ENCODE measurements around the gene DEXI.

Gene DEXI

DNA sequence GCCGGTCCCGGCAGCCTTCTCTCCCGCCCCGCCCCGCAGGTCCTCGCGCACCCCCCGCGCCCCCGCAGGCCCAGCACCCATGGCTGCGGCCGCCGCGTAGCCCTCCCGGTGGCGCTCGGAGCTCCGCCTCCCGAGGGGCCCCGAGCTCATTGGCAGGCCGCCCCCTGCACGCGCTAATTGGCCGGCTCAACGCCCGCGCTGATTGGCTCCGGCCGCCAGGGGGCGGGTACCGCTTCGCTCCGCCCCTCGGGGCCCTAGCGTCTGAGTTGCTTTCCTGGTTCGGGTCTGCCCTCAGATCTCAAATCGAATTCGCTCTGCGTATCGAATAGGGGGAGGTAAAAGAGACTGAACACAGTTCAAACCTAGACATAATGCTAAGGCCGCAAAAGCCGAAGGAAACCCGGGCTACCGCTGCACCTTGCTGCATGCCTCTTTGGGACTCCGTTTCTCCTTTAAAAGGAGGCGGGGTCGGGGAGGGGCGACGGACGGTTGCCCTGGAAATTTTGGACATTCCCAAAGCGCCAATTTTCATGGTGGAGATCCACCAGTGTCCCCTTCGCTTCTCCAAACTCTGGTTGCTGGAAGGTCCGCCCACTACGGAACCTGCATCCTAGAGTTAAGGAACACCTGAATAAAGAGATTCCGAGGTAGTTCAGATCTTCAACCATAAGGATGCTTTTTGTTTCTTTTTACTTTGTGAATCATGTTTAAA is at the start of gene DEXI:
DEXI (minus strand) TSS at position 117 of the 712 bp plus-strand sequence. CDS start 463 bp downstream, outside the sequence.
- DNase-seq (ENCODE audit: low read depth in 1 of 2, low spot score in 1 of 2), result peak; percentile 89 to 90

DNA sequence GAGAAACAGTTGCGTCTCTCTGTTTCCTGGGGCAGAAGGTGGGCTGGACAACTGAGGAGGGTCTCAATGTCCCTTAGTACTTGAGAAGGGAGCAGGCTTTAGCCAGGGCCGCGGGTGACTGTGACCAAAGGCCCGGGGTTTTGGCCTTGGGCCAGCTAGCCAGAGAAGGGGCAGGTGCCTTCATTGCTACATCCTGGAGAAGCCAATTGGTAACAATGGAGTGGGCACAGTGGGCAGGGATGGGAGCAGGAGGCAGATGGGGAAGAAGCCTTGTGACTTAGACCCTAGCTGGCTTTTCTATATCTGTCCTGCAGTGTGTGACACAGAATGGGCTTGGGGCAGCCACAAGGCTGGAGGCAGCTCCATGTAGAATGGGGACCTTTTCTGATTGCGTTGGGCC is 48.1 kb upstream of the DEXI start:
- no peak for DNase-seq (ENCODE audit: low read depth in 1 of 2, low spot score in 1 of 2)

DNA sequence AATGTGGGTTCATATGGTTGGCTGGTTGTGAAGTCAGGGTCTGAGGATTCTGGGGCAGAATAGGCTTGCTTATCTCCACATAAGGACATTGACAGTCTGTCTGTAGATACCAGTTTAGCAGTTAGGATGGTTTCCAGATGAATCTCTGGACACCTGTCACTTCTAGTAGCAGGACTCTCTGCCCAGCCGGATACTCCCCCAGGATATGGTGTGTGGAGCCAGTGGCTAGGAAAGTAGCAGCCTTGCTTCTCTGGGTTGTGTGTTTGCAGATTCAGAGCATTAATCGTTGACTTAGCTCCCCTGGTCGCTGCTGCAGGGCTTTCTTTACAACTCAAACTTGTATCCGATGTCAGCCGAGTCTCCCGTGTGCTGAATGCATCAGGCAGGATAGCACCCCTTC is 47.3 kb upstream of the DEXI start:
- no peak for DNase-seq (ENCODE audit: low read depth in 1 of 2, low spot score in 1 of 2)

DNA sequence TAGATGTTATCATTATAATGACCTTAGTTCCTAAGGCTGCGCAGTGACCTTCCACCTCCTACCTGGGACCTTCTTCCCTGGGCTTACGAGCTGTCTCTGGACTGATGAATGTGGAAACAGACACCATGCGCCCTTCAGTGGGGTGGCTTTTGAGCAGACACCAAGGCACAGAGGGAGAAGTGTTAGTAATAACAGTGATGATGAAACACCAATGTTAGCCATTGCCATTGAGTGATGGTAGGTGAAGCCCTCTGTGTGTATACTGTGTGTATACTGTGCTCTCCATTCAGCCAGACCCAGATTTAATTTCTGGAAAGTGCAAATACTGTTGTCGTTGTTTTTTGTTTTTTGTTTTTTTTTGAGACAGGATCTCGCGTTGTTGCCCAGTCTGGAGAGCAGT is 46.6 kb upstream of the DEXI start:
- no peak for DNase-seq (ENCODE audit: low read depth in 1 of 2, low spot score in 1 of 2)

DNA sequence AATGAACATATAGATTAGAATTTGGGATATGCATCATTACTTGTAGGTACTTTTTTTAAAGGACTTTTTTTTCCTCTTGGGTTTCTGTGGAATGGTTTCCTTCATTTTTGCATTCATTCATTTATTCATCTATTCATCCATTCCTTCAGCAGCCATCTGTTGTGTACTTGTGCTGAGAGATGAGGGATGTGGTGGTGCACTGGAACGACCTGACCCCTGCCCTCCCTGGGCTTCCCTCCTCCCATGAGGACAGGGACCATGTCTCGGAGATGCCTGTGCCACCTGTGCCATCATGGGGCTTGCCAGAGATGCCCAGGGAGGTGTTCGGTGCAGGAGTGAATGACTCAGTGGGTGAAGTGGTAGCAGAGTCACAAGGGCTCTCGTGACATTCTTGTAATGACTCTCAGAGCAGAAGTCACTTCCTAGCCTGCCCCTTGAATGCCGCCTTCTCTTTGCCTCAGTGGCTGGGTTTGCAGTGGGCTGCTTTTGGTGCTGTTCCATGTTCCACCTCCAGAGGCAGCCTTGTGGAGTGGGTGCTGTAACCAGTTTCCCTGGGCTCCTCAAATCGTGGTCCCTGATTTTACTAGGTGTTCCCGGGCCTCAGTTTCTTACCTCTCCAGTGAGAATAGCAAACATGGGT is 46.0 kb upstream of the DEXI start:
- DNase-seq (ENCODE audit: low read depth in 1 of 2, low spot score in 1 of 2), result peak; percentile 34 to 65

DNA sequence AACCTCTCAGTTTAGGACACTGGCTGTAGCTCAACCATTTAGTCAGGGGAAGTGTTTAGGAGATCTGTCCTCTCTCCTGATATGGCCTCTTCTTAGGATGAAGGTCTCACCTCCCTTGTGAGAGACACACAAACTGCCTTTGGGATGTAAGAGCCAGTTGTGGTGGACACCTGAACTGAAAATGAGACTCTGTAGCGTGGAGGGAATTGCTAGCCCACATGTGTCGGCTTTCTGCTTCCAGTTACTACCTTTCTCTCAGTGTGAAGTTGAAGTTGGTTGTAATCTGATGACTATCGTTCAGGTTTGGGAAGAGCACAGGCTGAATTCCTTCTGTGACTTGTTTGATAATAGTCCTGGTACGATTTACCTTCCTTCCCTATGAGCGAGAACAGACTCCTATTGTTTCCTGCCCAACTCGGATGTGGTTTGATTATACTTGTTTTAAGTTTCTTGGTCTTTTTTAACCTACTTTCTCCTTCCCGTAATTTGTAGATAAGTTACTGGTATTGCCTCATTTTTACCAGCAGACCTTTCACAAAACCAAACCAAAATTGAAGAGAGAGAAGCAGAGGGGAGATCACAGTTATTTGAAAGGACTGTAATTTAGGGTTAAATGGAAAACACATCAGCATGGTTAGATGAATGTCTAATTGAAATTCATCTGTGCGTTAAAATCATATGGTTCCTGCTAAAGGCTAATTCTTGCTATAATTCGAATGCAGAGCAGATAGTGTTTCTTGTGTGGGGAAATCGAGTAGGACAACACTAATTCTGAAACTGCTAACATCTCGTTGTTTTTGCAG is 45.3 kb upstream of the DEXI start:
- no peak for DNase-seq (ENCODE audit: low read depth in 1 of 2, low spot score in 1 of 2)

DNA sequence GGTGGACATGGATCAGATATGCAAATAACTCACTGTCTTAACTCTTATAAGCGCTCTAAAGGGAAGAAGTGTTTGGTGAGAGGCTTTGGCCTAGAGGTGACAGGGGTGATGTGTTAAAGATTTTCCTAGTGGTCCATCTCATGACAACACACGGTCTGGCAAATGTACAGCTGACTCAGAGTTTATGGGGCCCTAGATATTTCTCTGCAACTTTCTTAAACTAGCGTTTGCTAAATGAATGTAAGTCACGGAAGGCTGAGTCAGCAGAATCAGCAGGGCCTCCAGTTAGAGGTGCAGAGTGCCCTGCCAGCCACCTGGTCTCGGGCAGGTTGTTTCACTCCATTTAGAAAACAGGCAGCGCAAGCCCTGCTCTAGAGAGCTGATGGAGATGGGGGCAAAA is 42.2 kb upstream of the DEXI start:
- DNase-seq (ENCODE audit: low read depth in 1 of 2, low spot score in 1 of 2), result no peak

DNA sequence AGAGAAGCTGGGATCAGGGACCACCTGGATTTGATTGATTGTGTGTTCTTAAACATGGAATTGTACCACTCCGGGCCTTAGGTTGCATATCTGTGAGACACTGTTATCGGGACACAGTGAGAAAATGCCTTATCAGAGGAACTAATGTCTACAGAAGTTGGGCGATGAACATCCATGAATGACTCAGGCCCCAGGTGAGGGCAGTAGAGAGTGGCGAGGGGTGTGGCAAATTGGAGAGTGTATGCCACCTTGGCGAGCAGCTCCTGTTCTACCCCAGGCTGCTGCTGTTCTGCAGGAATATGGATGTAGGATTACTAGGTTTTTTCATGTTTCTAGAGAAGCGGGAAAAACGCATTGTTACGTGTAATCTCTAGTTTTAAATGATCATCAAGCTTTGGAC is 40.9 kb upstream of the DEXI start:
- DNase-seq (ENCODE audit: low read depth in 1 of 2, low spot score in 1 of 2), result no peak

DNA sequence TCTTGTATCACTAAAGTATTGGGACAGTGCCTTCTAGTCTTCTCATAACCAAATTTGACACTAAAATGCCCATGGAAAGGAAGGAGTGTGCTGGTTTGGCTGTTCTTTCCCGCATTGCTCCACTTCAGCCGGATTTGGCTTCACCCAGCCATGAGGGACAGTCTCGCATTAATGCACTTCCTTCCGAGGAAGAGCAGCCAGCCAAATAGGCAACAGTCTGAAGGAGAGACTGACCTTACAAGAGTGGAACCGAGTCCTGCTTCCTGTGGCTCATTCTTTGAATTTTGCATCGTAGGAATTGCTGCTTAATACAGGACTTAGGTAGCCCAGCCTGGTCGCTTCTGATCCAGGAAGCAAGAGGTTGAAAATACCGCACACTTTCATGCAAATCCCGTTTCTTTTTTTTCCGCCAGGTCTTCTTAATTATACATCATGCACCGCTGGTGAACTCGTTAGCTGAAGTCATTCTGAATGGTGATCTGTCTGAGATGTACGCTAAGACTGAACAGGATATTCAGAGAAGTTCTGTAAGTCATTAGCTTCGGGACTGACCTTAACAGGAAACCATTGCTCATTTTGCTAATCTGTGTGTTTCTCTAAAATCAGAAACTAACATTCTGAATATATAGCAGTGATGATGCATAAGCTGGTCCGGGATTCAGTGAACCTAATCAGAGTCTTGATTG is 40.3 kb upstream of the DEXI start:
- no peak for DNase-seq (ENCODE audit: low read depth in 1 of 2, low spot score in 1 of 2)

DNA sequence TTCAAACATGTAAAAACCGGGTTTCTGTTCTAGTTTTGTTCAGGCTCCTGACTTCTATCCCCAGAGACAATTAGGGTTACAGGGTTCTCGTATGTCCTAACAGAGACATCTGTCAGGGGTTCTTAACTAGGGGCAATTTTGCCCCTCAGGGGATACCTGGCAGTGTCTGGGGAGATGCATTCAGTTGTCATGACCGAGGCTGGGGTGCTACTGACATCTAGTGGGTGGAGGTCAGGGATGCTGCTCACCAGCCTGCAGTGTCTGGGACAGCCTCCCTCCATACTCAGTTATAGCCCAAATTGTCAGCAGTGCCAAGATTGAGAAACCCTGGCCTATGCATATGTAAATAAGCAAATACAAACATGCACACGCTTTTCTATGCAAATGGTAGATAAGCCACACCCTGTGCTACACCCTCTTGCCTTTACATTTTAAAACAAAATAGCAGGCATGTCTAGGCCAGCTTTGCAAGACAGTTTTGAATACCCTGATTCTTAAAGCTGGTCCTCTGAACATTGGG is 39.5 kb upstream of the DEXI start:
- DNase-seq (ENCODE audit: low read depth in 1 of 2, low spot score in 1 of 2), result no peak

DNA sequence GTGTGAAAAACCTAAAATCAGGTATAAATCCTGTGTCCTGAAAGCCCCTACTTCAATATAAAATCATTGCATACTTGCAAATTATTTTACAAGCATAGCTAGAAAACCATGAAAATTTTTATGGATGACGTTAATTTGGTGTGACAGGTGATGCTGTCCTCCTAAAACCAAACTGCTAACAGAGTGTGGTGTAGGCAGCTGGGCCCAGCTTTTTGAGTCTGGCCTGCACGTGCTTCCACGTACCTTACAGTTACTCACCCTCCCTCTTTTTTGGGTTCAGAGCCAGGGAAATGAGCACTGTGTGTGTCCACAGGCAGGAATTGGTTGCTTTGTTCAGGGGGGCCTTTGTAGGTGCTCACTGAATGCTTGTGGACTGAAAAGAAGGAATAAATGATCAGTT is 38.5 kb upstream of the DEXI start:
- DNase-seq (ENCODE audit: low read depth in 1 of 2, low spot score in 1 of 2), result no peak

DNA sequence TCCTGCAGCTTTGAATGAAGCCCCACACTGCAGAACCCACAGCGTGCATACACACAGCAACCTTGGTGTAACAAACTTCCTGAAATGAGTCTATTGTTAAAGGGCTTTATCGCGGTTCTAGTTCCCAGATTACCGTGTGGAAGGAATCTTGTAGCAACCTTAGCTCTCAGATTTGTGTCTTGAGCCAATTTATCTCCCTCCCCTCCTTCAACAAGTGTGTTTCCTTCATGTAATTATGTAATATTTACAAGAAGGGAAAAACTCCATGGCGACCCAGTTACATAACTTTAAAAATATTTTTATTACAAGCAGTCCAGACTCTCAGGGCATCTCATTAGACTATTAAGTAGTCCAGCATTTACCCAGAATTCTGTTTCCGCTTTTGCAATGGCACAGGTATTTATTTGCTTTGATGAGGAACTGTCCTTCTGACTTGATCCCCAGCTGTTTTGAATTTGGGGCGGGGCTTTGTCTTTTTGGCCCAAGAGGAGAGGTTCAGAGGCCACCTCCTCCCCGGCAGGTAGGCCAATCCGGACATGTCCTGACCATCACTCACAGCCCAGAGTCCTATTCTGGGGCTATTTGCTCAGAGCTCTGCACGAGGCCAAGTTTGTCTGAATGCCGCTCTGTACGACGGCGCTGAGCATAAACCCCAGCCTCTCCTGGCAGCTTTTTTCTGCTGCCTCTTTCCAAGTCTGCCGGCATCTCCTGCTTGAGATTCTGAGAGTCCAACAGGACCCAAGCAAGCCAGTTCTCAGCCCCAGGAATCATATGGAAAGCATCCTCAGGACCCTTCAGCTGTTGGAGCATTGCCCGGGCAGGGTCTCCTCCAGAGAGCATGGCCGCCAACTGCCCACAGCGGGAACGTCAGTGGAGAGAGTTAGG is 37.7 kb upstream of the DEXI start:
- DNase-seq (ENCODE audit: low read depth in 1 of 2, low spot score in 1 of 2), result no peak

DNA sequence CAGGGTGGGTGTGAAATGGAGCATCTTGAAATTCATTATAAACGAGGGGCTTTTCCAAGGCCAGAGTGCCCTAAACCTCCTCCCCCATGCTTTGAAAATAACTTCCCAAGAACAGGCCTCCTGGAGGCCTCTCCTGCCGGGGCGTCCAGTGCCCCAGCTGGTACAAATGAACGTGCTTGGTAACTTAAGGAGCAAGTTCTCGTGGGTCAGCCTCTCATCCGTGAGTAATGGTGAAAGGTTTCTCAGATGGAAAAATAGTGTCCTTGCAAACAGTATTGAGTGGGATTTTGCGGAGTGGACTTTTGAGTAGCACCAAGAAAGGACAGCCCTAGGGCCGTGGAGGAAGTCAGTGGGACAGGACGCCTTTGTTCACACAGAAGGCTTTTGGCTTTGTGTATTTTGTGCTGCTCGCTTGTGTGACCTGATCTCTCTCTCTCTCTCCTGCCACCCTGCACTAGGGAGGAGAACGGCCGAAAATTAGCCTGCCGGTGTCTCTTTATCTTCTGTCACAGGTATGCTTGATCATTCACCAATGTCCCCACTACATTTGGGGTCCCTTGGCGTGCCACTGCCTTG is 36.7 kb upstream of the DEXI start:
- DNase-seq (ENCODE audit: low read depth in 1 of 2, low spot score in 1 of 2), result no peak

DNA sequence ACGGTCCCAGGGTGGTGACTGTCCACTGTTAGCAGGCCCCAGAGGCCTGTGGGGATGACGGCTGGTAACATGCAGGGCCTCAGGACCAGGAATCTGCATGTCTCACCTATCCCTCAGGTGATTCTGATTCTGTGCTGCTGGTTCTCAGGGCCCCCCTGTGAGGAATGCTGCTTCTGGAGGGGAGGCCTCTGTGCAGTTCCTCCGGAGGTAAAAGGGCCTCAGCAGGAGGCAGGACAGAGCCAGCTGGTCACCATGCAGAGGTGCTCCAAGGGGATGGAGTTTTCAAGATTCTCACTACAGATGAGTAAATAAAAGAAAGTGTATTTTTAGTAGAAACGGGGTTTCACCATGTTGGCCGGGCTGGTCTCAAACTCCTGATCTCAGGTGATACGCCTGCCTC is 35.9 kb upstream of the DEXI start:
- no peak for DNase-seq (ENCODE audit: low read depth in 1 of 2, low spot score in 1 of 2)

DNA sequence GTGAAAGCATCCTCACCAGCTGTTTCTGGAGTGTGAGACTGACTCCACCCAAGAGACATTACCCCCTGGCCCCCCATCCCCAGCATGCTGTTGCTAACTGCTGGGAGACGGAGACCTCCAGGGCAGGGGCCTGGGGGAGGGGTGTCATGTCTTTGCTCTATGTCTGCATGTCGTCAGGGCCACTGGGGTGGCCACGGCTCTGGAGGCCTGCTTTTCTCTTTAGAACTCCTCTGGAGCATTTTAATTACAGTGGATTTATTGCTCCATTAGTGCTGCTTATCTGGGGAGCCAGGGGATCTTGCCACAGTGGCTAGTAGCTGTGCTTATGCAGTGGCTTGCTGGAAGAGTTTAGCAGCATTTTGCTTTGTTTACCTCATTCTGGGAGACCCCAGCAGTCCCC is 34.4 kb upstream of the DEXI start:
- no peak for DNase-seq (ENCODE audit: low read depth in 1 of 2, low spot score in 1 of 2)

DNA sequence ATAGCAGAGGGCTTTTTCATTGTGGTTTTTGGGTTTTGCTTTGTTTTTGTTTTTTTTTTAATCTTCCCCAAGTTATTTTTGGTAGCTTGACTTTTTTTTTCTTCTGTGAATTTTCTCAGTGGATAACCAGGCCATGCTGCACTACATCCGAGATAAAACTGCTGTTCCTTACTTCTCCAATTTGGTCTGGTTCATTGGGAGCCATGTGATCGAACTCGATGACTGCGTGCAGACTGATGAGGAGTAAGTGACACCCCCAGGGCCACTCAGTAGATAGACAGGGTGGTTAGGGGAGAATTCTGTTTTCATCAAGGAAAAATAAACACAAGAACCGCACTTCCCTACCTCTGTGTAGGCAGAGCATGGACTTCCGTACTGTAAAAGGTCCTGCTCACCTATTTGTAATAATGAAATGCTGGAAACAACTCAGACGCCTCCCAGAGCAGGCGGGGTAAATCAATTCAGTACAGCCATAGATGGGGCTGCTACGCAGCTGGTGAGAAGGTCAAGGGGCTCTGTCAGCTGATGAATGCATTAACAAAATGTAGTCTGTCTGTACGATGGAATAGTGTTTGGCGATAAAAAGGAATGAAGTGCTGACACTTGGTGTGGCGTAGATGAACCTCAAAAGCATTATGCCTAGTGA is 30.7 kb upstream of the DEXI start:
- no peak for DNase-seq (ENCODE audit: low read depth in 1 of 2, low spot score in 1 of 2)

DNA sequence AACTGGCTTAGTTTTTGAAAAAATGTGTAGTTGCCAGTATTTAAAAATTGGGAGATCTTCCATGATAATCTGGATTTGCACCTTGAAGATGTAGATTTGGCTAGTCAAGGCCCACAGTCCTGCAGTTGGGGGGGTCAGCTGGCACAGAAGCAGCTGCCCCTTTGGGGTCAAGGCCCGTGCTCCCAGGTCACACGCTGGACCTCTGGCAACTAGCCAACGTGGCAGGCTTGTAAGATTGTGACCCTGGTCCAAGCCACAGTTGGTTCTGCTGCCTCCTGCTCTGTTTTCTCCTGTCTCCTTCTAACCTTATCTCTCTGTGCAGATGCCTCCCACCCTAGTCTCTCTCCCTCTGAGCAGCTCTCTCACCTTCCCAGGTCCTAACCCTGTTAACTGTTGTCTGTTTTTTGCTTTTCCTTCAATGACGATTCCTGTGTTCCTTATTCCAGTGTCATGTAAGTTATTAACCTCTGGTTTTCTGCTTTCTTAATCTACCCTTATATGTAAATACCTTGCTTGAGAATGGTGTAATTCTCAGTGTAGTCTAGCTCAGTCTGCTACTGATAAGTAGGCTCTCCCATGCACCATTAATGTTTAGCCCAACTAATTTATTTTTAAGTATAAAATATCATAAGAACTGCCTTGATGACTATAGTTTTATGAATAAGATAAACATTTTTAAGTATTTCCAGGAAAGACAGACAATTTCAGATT is 30.0 kb upstream of the DEXI start:
- DNase-seq (ENCODE audit: low read depth in 1 of 2, low spot score in 1 of 2), result no peak

DNA sequence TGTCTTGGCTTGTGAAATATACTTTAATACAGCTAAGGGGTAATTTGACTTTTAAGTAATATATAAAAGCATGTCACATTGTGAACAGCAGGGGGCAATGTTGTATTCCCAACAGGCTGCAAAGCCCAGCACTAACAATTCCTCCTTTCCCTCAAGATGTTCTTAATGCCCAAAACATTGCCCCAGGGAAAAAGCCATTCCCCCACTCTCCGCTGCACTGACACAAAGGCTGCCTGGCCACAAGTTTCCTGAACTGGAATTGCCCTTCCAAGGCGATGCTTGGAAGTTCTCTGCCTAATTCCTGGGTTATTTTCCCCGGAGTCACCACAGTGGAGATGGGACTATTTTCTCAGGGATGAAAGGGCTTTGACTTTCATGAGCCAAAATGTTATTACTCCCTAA is 29.3 kb upstream of the DEXI start:
- peak in 1 of 2 donors; percentile 56 for DNase-seq (ENCODE audit: low read depth in 1 of 2, low spot score in 1 of 2)

DNA sequence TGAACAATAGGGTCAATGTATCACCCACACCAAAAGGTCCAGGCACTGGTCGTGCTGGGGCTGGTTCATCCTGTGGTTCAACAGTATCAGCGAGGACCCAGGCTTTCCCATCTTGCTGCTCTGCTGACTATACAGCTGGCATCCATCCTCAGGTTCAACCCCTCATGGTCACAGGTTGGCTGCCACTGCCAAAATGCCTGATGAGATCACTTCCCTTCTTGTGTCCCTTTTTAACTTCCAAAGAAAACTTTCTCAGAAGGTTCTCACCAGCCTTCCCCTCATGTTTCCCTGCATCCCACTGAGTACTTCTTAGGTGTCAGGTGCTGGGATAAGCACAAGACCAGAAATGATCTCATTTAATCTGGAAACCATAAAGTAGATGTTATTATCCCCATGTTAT is 27.8 kb upstream of the DEXI start:
- no peak for DNase-seq (ENCODE audit: low read depth in 1 of 2, low spot score in 1 of 2)

Data from activated CD4-positive, alpha-beta T cell treated with anti-CD3 and anti-CD28 coated beads, Interleukin-2, amount 50 U/mL, for 24 hours (primary cell).